ENCODE measurements around the gene GPR142.

GRCh38 chr17:74354561-74354960, 12.7 kb upstream of the GPR142 start:
- TF ChIP-seq CTCF (IDR thresholded peaks at IDR 0.05) (no peak), POLR2A (IDR thresholded peaks at IDR 0.05) (no peak)
